Neural progenitor cell (in vitro differentiated cells): ENCODE data around the gene ADGRV1. TPM values are rescaled to one million over a fixed set of nuclear protein-coding genes. Genes with fewer than 3 reads are reported as not detected.

Source experiments
- DNase-seq: peaks from one replicate; pipeline ENCODE4 v3.0.0-alpha.2; 2016; ENCODE audit warnings: low spot score
- H2AFZ ChIP-seq: fragments of 200-600 bp; sonication (generic); replicated peaks from 2 replicates; pipeline ENCODE4 v1.6.1; 2016; ENCODE audit warnings: antibody characterized with exemption
- H3F3A ChIP-seq: fragments of 200-600 bp; sonication (generic); 2 replicates; pipeline ENCODE4 v1.6.1; 2016; ENCODE audit warnings: antibody characterized with exemption, low read depth
- H3K27ac ChIP-seq: fragments of 200-600 bp; sonication (generic); 2 replicates; pipeline ENCODE4 v1.5.1; 2016; ENCODE audit warnings: mild to moderate bottlenecking
- H3K27me3 ChIP-seq: fragments of 200-600 bp; sonication (generic); 2 replicates; pipeline ENCODE4 v1.6.1; 2016; ENCODE audit warnings: mild to moderate bottlenecking, moderate library complexity
- H3K36me3 ChIP-seq: fragments of 200-600 bp; sonication (generic); 2 replicates; pipeline ENCODE4 v1.5.1; 2016
- H3K4me1 ChIP-seq: fragments of 200-600 bp; sonication (generic); 2 replicates; pipeline ENCODE4 v1.6.1; 2016; ENCODE audit warnings: mixed run types
- H3K4me2 ChIP-seq: fragments of 200-600 bp; sonication (generic); 2 replicates; pipeline ENCODE4 v1.6.1; 2016
- H3K4me3 ChIP-seq: fragments of 200-600 bp; sonication (generic); 2 replicates; pipeline ENCODE4 v1.5.1; 2016
- H3K79me2 ChIP-seq: fragments of 200-600 bp; sonication (generic); 2 replicates; pipeline ENCODE4 v1.6.1; 2016; ENCODE audit warnings: low read depth
- H3K9ac ChIP-seq: fragments of 200-600 bp; sonication (generic); 2 replicates; pipeline ENCODE4 v1.6.1; 2016
- H3K9me3 ChIP-seq: fragments of 200-600 bp; sonication (generic); 2 replicates; pipeline ENCODE4 v1.5.1; 2016; ENCODE audit warnings: low read depth
- H4K20me1 ChIP-seq: fragments of 200-600 bp; sonication (generic); 2 replicates; pipeline ENCODE4 v1.6.1; 2016; ENCODE audit warnings: low read depth
- H3K27ac Mint-ChIP-seq: 3 replicates; pipeline ENCODE4 v1.8.0; 2021; ENCODE audit warnings: mixed read lengths
- H3K27me3 Mint-ChIP-seq: 2 replicates; pipeline ENCODE4 v1.8.0; 2022; ENCODE audit warnings: low read depth, mild to moderate bottlenecking, inconsistent platforms, moderate library complexity, mixed read lengths; ENCODE audit not compliant: insufficient read depth
- H3K36me3 Mint-ChIP-seq: 3 replicates; pipeline ENCODE4 v1.8.0; 2021; ENCODE audit warnings: mixed read lengths
- H3K4me1 Mint-ChIP-seq: 3 replicates; pipeline ENCODE4 v1.8.0; 2021; ENCODE audit warnings: mixed read lengths
- H3K4me3 Mint-ChIP-seq: 3 replicates; pipeline ENCODE4 v1.8.0; 2021; ENCODE audit warnings: mild to moderate bottlenecking, moderate library complexity, mixed read lengths
- H3K9me3 Mint-ChIP-seq: 3 replicates; pipeline ENCODE4 v1.8.0; 2020; ENCODE audit warnings: mixed read lengths
- EZH2 ChIP-seq: fragments of 200-600 bp; sonication (generic); IDR thresholded peaks from 2 replicates; pipeline ENCODE4 v1.6.1; 2017; ENCODE audit warnings: antibody characterized with exemption, mild to moderate bottlenecking, moderate library complexity
- EZH2phosphoT487 ChIP-seq: fragments of 200-600 bp; sonication (generic); IDR thresholded peaks from 2 replicates; pipeline ENCODE4 v1.6.1; 2017; ENCODE audit warnings: antibody characterized with exemption
- total RNA-seq: library from RNA; depleted of rRNA; stranded (reverse); fragments of >200 nt; gene quantifications from 2 replicates; pipeline ENCODE4 v1.2.3, GENCODE V29; 2015; ENCODE audit warnings: low replicate concordance
- TF ChIP-seq, protein P1 (sequence below): fragments of 200-600 bp; sonication (generic); IDR thresholded peaks from 2 replicates; pipeline ENCODE4 v1.5.1; 2017; ENCODE audit warnings: antibody characterized with exemption, mild to moderate bottlenecking

Gene ADGRV1
- total RNA-seq, 1 donor from 2014 or later = 151 TPM

DNA sequence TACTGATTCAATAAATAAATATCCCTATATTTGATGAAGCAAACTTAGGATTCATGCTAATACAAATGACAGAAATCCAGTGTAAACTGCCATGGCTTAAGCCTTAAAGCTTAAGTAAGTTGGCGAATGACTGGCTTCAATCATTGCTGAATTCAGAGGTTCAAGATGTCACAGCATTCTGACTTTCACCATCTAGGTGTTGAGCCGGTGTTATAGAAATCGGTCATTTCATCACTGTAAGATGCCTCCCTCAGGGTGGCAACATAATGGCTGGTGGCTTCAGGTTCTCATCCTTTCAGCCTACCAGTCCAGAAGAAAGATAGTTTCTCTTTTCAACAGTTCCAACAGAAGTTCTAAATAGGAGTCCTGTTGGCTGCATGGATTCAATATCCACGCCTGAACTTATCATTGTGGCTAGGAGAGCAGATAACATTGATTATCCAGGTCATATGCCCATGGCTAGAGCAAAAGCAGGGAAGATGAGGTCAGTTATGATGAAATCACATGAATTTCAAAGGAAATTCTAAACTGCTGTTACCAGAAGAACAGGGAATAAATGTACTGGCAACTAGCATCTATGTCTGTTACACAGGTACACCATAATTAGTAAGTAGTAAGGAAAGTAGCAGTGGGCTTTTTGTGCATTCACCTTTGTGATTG, 460.2 kb downstream of the ADGRV1 start:
- Histone ChIP-seq H3K4me2 (no peak overlapping the region), H3K4me3 (no peak overlapping the region), H3F3A (no peaks in the 10 kb centered on the region), H3K9ac (no peak overlapping the region), H2AFZ (no peak overlapping the region), H4K20me1 (no peaks in the 10 kb centered on the region), H3K79me2 (peaks cover 4% of the 10 kb centered on the region), H3K27ac (no peak overlapping the region), H3K9me3 (no peaks in the 10 kb centered on the region), H3K27me3 (no peaks in the 10 kb centered on the region), H3K36me3 (no peaks in the 10 kb centered on the region), H3K4me1 (peaks cover 3% of the 10 kb centered on the region)
- TF ChIP-seq EZH2 (no peak), EZH2phosphoT487 (no peak)
- TF ChIP-seq, protein P1, sequence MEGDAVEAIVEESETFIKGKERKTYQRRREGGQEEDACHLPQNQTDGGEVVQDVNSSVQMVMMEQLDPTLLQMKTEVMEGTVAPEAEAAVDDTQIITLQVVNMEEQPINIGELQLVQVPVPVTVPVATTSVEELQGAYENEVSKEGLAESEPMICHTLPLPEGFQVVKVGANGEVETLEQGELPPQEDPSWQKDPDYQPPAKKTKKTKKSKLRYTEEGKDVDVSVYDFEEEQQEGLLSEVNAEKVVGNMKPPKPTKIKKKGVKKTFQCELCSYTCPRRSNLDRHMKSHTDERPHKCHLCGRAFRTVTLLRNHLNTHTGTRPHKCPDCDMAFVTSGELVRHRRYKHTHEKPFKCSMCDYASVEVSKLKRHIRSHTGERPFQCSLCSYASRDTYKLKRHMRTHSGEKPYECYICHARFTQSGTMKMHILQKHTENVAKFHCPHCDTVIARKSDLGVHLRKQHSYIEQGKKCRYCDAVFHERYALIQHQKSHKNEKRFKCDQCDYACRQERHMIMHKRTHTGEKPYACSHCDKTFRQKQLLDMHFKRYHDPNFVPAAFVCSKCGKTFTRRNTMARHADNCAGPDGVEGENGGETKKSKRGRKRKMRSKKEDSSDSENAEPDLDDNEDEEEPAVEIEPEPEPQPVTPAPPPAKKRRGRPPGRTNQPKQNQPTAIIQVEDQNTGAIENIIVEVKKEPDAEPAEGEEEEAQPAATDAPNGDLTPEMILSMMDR = no peak
- H3K27me3 Mint-ChIP-seq = peaks cover 2% of the 10 kb centered on the region
- no peak overlapping the region for H3K4me3 Mint-ChIP-seq
- peaks cover 14% of the 10 kb centered on the region for H3K36me3 Mint-ChIP-seq
- H3K9me3 Mint-ChIP-seq = peaks cover 18% of the 10 kb centered on the region
- no peak for DNase-seq
- peaks cover 3% of the 10 kb centered on the region for H3K4me1 Mint-ChIP-seq
- no peak overlapping the region for H3K27ac Mint-ChIP-seq

DNA sequence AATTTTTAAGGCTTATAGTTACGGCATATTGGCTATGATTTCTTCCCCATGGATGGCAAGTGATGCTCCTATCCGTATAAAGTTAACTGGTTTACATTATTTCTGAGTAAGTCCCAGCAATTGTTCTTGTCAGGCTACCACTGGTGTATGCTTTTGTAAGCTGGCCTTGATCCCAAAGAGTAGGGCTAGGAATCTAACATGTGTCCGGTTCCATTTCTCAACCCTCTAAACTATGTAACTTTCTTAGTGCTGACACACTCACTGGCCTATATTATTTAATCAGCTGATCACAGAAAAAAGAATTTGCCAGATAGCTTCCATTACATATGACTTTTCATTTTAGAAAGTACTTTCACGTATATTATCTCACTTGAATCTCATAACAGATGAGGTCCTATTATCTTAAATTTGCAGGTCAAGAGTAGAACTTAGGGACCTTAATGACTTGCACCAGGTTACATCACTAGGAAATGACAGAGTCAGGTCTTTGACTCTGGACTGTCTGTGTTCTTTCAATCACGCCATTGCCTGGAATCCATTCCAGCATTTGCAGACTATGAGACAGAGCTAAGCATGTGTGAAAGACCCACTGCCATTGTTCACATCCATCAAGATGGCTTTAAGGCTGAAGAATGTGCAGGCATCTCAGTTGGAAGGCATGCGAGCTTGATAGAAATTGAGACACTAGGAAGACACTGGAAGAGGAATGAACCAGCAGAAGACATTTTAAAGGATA, 461.6 kb downstream of the ADGRV1 start:
- H3K27me3 Mint-ChIP-seq = no peaks in the 10 kb centered on the region
- Histone ChIP-seq H3F3A (no peaks in the 10 kb centered on the region), H3K4me3 (no peak overlapping the region), H3K27me3 (no peaks in the 10 kb centered on the region), H3K27ac (no peak overlapping the region), H3K9ac (no peak overlapping the region), H3K4me2 (no peak overlapping the region), H3K4me1 (peaks cover 3% of the 10 kb centered on the region), H3K9me3 (no peaks in the 10 kb centered on the region), H2AFZ (no peak overlapping the region), H3K36me3 (no peaks in the 10 kb centered on the region), H4K20me1 (no peaks in the 10 kb centered on the region), H3K79me2 (no peaks in the 10 kb centered on the region)
- H3K27ac Mint-ChIP-seq = no peak overlapping the region
- peaks cover 7% of the 10 kb centered on the region for H3K9me3 Mint-ChIP-seq
- H3K4me1 Mint-ChIP-seq = peaks cover 3% of the 10 kb centered on the region
- peak; percentile 51 for DNase-seq
- no peak overlapping the region for H3K4me3 Mint-ChIP-seq
- no peak for TF ChIP-seq EZH2phosphoT487
- TF ChIP-seq EZH2 = no peak
- TF ChIP-seq, protein P1 = no peak
- peaks cover 4% of the 10 kb centered on the region for H3K36me3 Mint-ChIP-seq

DNA sequence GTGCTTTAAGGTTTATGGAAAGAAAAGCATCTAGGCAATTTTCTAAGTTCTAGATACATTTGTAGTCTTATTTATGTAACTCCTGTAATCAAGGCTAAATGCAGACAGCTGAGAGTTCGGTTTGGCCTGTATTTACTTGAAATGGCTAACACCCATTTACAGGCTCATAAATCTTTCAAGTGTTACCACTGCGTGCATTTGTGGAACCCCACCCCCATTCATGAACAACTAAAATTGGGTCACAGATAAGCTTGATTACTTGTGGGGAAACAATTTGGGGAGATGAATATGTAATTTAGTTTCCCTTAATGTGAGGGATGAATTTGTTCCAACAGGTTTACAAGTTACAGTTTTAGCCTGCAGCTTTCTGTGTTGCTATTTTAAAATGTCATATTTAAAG, 463.9 kb downstream of the ADGRV1 start:
- Histone ChIP-seq H3K4me3 (no peak overlapping the region), H2AFZ (no peak overlapping the region), H3K79me2 (no peaks in the 10 kb centered on the region), H3K36me3 (no peaks in the 10 kb centered on the region), H3K4me1 (peaks cover 8% of the 10 kb centered on the region), H3K4me2 (no peak overlapping the region), H3K27me3 (no peaks in the 10 kb centered on the region), H3K9me3 (no peaks in the 10 kb centered on the region), H3K9ac (no peak overlapping the region), H3K27ac (no peak overlapping the region), H3F3A (peaks cover 5% of the 10 kb centered on the region), H4K20me1 (peaks cover 5% of the 10 kb centered on the region)
- Mint-ChIP-seq H3K4me3 (no peak overlapping the region), H3K4me1 (peaks cover 9% of the 10 kb centered on the region), H3K36me3 (peaks cover 1% of the 10 kb centered on the region), H3K9me3 (no peaks in the 10 kb centered on the region), H3K27me3 (no peaks in the 10 kb centered on the region), H3K27ac (no peak overlapping the region)
- TF ChIP-seq, protein P1 = no peak
- TF ChIP-seq EZH2phosphoT487 = no peak
- TF ChIP-seq EZH2 = no peak
- DNase-seq = no peak
